CD4-positive, alpha-beta T cell (primary cell): ENCODE results near the gene GPR89A. TPM values are rescaled to one million over a fixed set of nuclear protein-coding genes. Genes with fewer than 3 reads are reported as not detected.
"Not testable (repeated sequence)": the region's sequence is repeated elsewhere in the genome, so short reads cannot be mapped to it uniquely, and the experiment has no call there.

Source experiments
- ATAC-seq: fragments of 200-7000 bp; cut with Tn5 transposase; one replicate; pipeline ENCODE4 v1.10.0; 2022; ENCODE audit warnings: mild to moderate bottlenecking; ENCODE audit not compliant: poor library complexity
- CTCF ChIA-PET: fragments of 350-600 bp; sonication (Branson Sonifier 250); formaldehyde crosslinking; loops from one replicate; lab custom pipeline; 2021; ENCODE audit warnings: antibody characterized with exemption, inconsistent platforms; lab: Charles Lee
- POLR2A ChIA-PET: fragments of 350-600 bp; sonication (Branson Sonifier 250); formaldehyde crosslinking; loops from one replicate; lab custom pipeline; 2021; ENCODE audit warnings: antibody characterized with exemption, inconsistent platforms; lab: Charles Lee
- DNase-seq, 14 experiments: peaks; one replicate each; pipeline ENCODE4 v3.0.0-alpha.2; 2013 to 2020; ENCODE audit warnings: mixed read lengths in 2 of 14
- H3K27ac ChIP-seq, 2 donors: one replicate each; pipeline versions ENCODE4 v1.5.1 to v1.7.0; 2013; ENCODE audit warnings: low read length in 2 of 2, low read depth in 1 of 2, mild to moderate bottlenecking in 1 of 2
- H3K27me3 ChIP-seq, 2 experiments: 1 replicate in 1 of 2; 2 replicates in 1 of 2; pipeline versions ENCODE4 v1.6.1 to v1.7.0; 2013; ENCODE audit warnings: low read length in 2 of 2, control low read depth in 1 of 2, mild to moderate bottlenecking in 1 of 2, moderate library complexity in 1 of 2; ENCODE audit not compliant: insufficient read depth in 2 of 2, control insufficient read depth in 1 of 2
- H3K36me3 ChIP-seq: one replicate; pipeline ENCODE4 v1.6.1; 2013; ENCODE audit warnings: low read length, control low read depth; ENCODE audit not compliant: insufficient read depth
- H3K4me1 ChIP-seq: one replicate; pipeline ENCODE4 v1.6.1; 2013; ENCODE audit warnings: low read length, control low read depth; ENCODE audit not compliant: insufficient read depth
- H3K4me3 ChIP-seq: one replicate; pipeline ENCODE4 v1.5.1; 2013; ENCODE audit warnings: mild to moderate bottlenecking, low read length, moderate library complexity
- H3K9me3 ChIP-seq, 2 experiments: 1 replicate in 1 of 2; 2 replicates in 1 of 2; pipeline versions ENCODE4 v1.6.1 to v1.7.0; 2013; ENCODE audit warnings: low read length in 2 of 2, mild to moderate bottlenecking in 2 of 2, control low read depth in 1 of 2, moderate library complexity in 1 of 2; ENCODE audit not compliant: control insufficient read depth in 1 of 2, insufficient read depth in 1 of 2
- H3K27ac Mint-ChIP-seq: one replicate; pipeline ENCODE4 v1.8.0; 2020; ENCODE audit warnings: mixed read lengths
- H3K27me3 Mint-ChIP-seq: one replicate; pipeline ENCODE4 v1.8.0; 2021; ENCODE audit warnings: mixed read lengths
- H3K36me3 Mint-ChIP-seq: one replicate; pipeline ENCODE4 v1.8.0; 2021; ENCODE audit warnings: low read depth, mixed read lengths
- H3K4me1 Mint-ChIP-seq: one replicate; pipeline ENCODE4 v1.8.0; 2021; ENCODE audit warnings: low read depth, mixed read lengths
- H3K4me3 Mint-ChIP-seq: one replicate; pipeline ENCODE4 v1.8.0; 2020; ENCODE audit warnings: mild to moderate bottlenecking, mixed read lengths
- H3K9me3 Mint-ChIP-seq: one replicate; pipeline ENCODE4 v1.8.0; 2020; ENCODE audit warnings: mixed read lengths
- CTCF ChIP-seq: fragments of 200-600 bp; IDR thresholded peaks from one replicate; pipeline ENCODE4 v1.8.0; 2022; ENCODE audit warnings: antibody characterized with exemption, mild to moderate bottlenecking
- intact Hi-C, 2 experiments: fragments of 100-400 bp; cut with DNase I in 1 of 2; cut with micrococcal nuclease in 1 of 2; formaldehyde crosslinking; loops; one replicate each; pipeline versions ENCODE4 v1.15.1 to v1.9.0; 2023 to 2025; cut with DNase I, micrococcal nuclease
- polyA plus RNA-seq, 2 donors: library from polyadenylated mRNA; unstranded; fragments of 120-200 nt; gene quantifications; one replicate each; pipeline ENCODE4 v1.2.1, GENCODE V29; 2013
- total RNA-seq, 174 experiments: library from RNA in 2 of 174; stranded (reverse) in 2 of 174; gene quantifications; one replicate each; pipeline ENCODE4 v1.2.3 and lab custom pipeline; 2021 to 2026

GPR89A gene
- total RNA-seq (10 to 100 TPM; 23.8 to 25.2 TPM), total RNA-seq (lab: John Stamatoyannopoulos, UW) (4.3 to 13.5 (median 9.5) reads per million in 172 experiments)
- 23.1 TPM for polyA plus RNA-seq (2013, experiment 1 of 2)
- 23.4 TPM for polyA plus RNA-seq (2013, experiment 2 of 2)

- H3K27me3 Mint-ChIP-seq, H3K9me3 Mint-ChIP-seq, POLR2A ChIA-PET, H3K27me3 ChIP-seq, H3K9me3 ChIP-seq, intact Hi-C loops, H3K36me3 ChIP-seq, H3K36me3 Mint-ChIP-seq, CTCF ChIA-PET, H3K4me1 ChIP-seq: not testable (repeated sequence)
- Mint-ChIP-seq H3K4me3 (peak within 1 kb of the TSS; percentile 92), H3K27ac (peak within 1 kb of the TSS; percentile 83), H3K4me1 (peaks cover 28% of the 10 kb centered on the region)
- Histone ChIP-seq H3K27ac (peak within 1 kb of the TSS; percentile 29 to 44), H3K4me3 (peak within 1 kb of the TSS; percentile 76)
- peak; percentile 92 to 97 (median 95) for DNase-seq
- ATAC-seq, result peak; percentile 98
These were observed at the start of gene GPR89A for GRCh38 chr1:145607833-145608733. TSS of gene GPR89A (plus strand) at chr1:145607988. CDS start at chr1:145608134, 146 bp downstream.

- H3K27ac ChIP-seq, H3K36me3 Mint-ChIP-seq, CTCF ChIA-PET, H3K27ac Mint-ChIP-seq, H3K4me3 Mint-ChIP-seq, intact Hi-C loops, POLR2A ChIA-PET, H3K4me3 ChIP-seq, H3K36me3 ChIP-seq, ATAC-seq, H3K4me1 Mint-ChIP-seq, H3K27me3 ChIP-seq, H3K27me3 Mint-ChIP-seq, H3K9me3 ChIP-seq, H3K9me3 Mint-ChIP-seq, H3K4me1 ChIP-seq, DNase-seq: not testable (repeated sequence)
These were observed 21.0 kb upstream of the GPR89A start for GRCh38 chr1:145586820-145587219.

GRCh38 chr1:145590806-145591205 is 17.0 kb upstream of the GPR89A start:
- H3K4me1 Mint-ChIP-seq, H3K9me3 ChIP-seq, CTCF ChIA-PET, H3K4me1 ChIP-seq, ATAC-seq, H3K27me3 Mint-ChIP-seq, H3K27ac ChIP-seq, H3K4me3 ChIP-seq, H3K27ac Mint-ChIP-seq, H3K36me3 ChIP-seq, H3K4me3 Mint-ChIP-seq, H3K36me3 Mint-ChIP-seq, H3K27me3 ChIP-seq, POLR2A ChIA-PET, H3K9me3 Mint-ChIP-seq: not testable (repeated sequence)
- intact Hi-C loops, result loop anchor here in 1 of 2 experiments (5.0 kb wide), 1 partner anchor 131 kb away; no protein-coding TSS in a partner anchor
- TF ChIP-seq CTCF, result peak; percentile 26
- peak in 11 of 14 experiments; percentile 5 to 50 (median 20) for DNase-seq

- H3K4me3 ChIP-seq, POLR2A ChIA-PET, H3K9me3 Mint-ChIP-seq, CTCF ChIA-PET, H3K36me3 Mint-ChIP-seq, H3K4me1 ChIP-seq, H3K9me3 ChIP-seq, H3K27me3 ChIP-seq, H3K27me3 Mint-ChIP-seq, H3K36me3 ChIP-seq, H3K4me1 Mint-ChIP-seq, H3K27ac Mint-ChIP-seq, ATAC-seq, H3K27ac ChIP-seq, H3K4me3 Mint-ChIP-seq, DNase-seq: not testable (repeated sequence)
- intact Hi-C loops, result loop anchor here in 1 of 2 experiments (5.0 kb wide), 1 partner anchor 130 kb away; no protein-coding TSS in a partner anchor
These were observed 15.4 kb upstream of the GPR89A start for GRCh38 chr1:145592347-145592746.

- POLR2A ChIA-PET, ATAC-seq, H3K27ac Mint-ChIP-seq, H3K4me1 ChIP-seq, H3K9me3 ChIP-seq, CTCF ChIA-PET, H3K4me3 ChIP-seq, H3K36me3 Mint-ChIP-seq, H3K4me1 Mint-ChIP-seq, H3K27ac ChIP-seq, H3K27me3 Mint-ChIP-seq, H3K27me3 ChIP-seq, H3K9me3 Mint-ChIP-seq, intact Hi-C loops, H3K36me3 ChIP-seq, H3K4me3 Mint-ChIP-seq, DNase-seq: not testable (repeated sequence)
These were observed 12.4 kb upstream of the GPR89A start for GRCh38 chr1:145595421-145595820.

- H3K27ac Mint-ChIP-seq, H3K4me3 Mint-ChIP-seq, H3K4me1 ChIP-seq, H3K9me3 ChIP-seq, H3K27ac ChIP-seq, ATAC-seq, H3K36me3 Mint-ChIP-seq, H3K27me3 ChIP-seq, POLR2A ChIA-PET, H3K27me3 Mint-ChIP-seq, H3K36me3 ChIP-seq, H3K4me3 ChIP-seq, H3K4me1 Mint-ChIP-seq, H3K9me3 Mint-ChIP-seq, CTCF ChIA-PET, intact Hi-C loops, DNase-seq: not testable (repeated sequence)
These were observed 11.6 kb upstream of the GPR89A start for GRCh38 chr1:145596236-145596635.
